KMS-11 (cell line): ENCODE measurements around the gene SLC30A10.
A peak's percentile ranks its signal among the peaks of the same experiment; 100 is the strongest.
"Not testable (repeated sequence)": the region's sequence is repeated elsewhere in the genome, so short reads cannot be mapped to it uniquely, and the experiment has no call there.

ENCODE experiments used
- H2AFZ ChIP-seq: fragments of 200-600 bp; sonication (generic); 2 replicates; pipeline ENCODE4 v1.6.1; 2016; ENCODE audit warnings: antibody characterized with exemption, mixed run types, low read depth
- H3K27ac ChIP-seq: fragments of 200-600 bp; sonication (generic); 2 replicates; pipeline ENCODE4 v1.6.1; 2016; ENCODE audit warnings: mild to moderate bottlenecking, mixed run types
- H3K27me3 ChIP-seq: fragments of 200-600 bp; sonication (generic); 2 replicates; pipeline ENCODE4 v1.6.1; 2017; ENCODE audit warnings: mild to moderate bottlenecking, low read depth, mixed run types, moderate library complexity; ENCODE audit not compliant: insufficient read depth
- H3K36me3 ChIP-seq: fragments of 200-600 bp; sonication (generic); 2 replicates; pipeline ENCODE4 v1.6.1; 2017; ENCODE audit warnings: mild to moderate bottlenecking, mixed run types; ENCODE audit not compliant: insufficient read depth
- H3K4me1 ChIP-seq: fragments of 200-600 bp; sonication (generic); 2 replicates; pipeline ENCODE4 v1.6.1; 2016; ENCODE audit warnings: mild to moderate bottlenecking, low read depth, mixed run types; ENCODE audit not compliant: poor library complexity, severe bottlenecking
- H3K4me2 ChIP-seq: fragments of 200-600 bp; sonication (generic); 2 replicates; pipeline ENCODE4 v1.7.0; 2016; ENCODE audit warnings: mild to moderate bottlenecking, mixed run types
- H3K4me3 ChIP-seq: fragments of 200-600 bp; sonication (generic); IDR thresholded peaks from 2 replicates; pipeline ENCODE4 v1.6.1; 2017; ENCODE audit warnings: low read depth, low read length, mixed read lengths; ENCODE audit not compliant: insufficient read depth
- H3K79me2 ChIP-seq: fragments of 200-600 bp; sonication (generic); 2 replicates; pipeline ENCODE4 v1.6.1; 2016; ENCODE audit warnings: low read depth, mixed run types; ENCODE audit not compliant: insufficient read depth
- H3K9ac ChIP-seq: fragments of 200-600 bp; sonication (generic); 2 replicates; pipeline ENCODE4 v1.6.1; 2016; ENCODE audit warnings: mild to moderate bottlenecking, mixed run types
- H4K20me1 ChIP-seq: fragments of 200-600 bp; sonication (generic); 2 replicates; pipeline ENCODE4 v1.6.1; 2016; ENCODE audit warnings: mild to moderate bottlenecking, mixed run types; ENCODE audit not compliant: insufficient read depth
- CTCF ChIP-seq: fragments of 200-600 bp; sonication (generic); conservative IDR thresholded peaks from 2 replicates; pipeline ENCODE4 v1.6.1; 2017; ENCODE audit warnings: low read depth, mild to moderate bottlenecking, antibody characterized with exemption, low read length, moderate library complexity, mixed read lengths

SLC30A10 gene

GRCh38 chr1:219898375-219898774 lies 30.0 kb downstream of the SLC30A10 start:
- no peak overlapping the region for H3K9ac ChIP-seq
- no peak for TF ChIP-seq CTCF
- H3K36me3 ChIP-seq: no peaks in the 10 kb centered on the region
- H3K27me3 ChIP-seq: no peaks in the 10 kb centered on the region
- H4K20me1 ChIP-seq: no peaks in the 10 kb centered on the region
- H3K4me2 ChIP-seq: no peak overlapping the region
- H2AFZ ChIP-seq: 0 out of 2 replicates have a peak overlapping the region, but pooled peaks have one; percentile 16
- H3K4me1 ChIP-seq: no peaks in the 10 kb centered on the region
- no peak overlapping the region for H3K4me3 ChIP-seq
- no peaks in the 10 kb centered on the region for H3K79me2 ChIP-seq
- no peak overlapping the region for H3K27ac ChIP-seq

DNA sequence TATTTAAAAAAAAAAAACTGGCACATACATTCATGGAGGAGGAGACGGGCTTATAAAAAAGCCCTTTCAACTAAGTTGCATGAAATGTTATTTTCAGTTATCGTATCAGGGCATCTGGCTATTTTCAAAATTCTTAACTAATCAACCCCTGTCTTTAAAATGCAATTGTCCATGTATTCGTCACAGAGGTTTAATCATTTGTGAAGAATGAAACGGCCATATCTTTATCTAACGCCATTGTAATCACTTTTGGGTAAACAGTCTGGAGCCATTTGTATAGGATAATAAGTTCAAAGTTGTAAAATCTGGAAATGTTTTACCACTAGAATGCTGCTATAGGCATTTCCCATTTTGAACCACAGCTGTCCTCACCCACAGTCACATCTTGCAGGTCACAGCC lies 30.4 kb downstream of the SLC30A10 start:
- no peak overlapping the region for H3K27ac ChIP-seq
- no peaks in the 10 kb centered on the region for H3K79me2 ChIP-seq
- no peak overlapping the region for H3K4me2 ChIP-seq
- H3K27me3 ChIP-seq: no peaks in the 10 kb centered on the region
- no peaks in the 10 kb centered on the region for H3K36me3 ChIP-seq
- no peak overlapping the region for H2AFZ ChIP-seq
- H3K9ac ChIP-seq: no peak overlapping the region
- no peaks in the 10 kb centered on the region for H3K4me1 ChIP-seq
- no peak overlapping the region for H3K4me3 ChIP-seq
- no peak for TF ChIP-seq CTCF
- no peaks in the 10 kb centered on the region for H4K20me1 ChIP-seq

GRCh38 chr1:219892271-219892670 lies 36.1 kb downstream of the SLC30A10 start:
- not testable (repeated sequence) for H3K4me2 ChIP-seq, H3K4me1 ChIP-seq, H3K4me3 ChIP-seq, H3K79me2 ChIP-seq, H3K36me3 ChIP-seq, H3K27ac ChIP-seq, H3K9ac ChIP-seq, H2AFZ ChIP-seq, H4K20me1 ChIP-seq, H3K27me3 ChIP-seq

- not testable (repeated sequence) for H3K36me3 ChIP-seq, H3K4me3 ChIP-seq, H4K20me1 ChIP-seq, H2AFZ ChIP-seq, H3K4me1 ChIP-seq, H3K4me2 ChIP-seq, H3K27ac ChIP-seq, H3K79me2 ChIP-seq, H3K9ac ChIP-seq, H3K27me3 ChIP-seq
Observed at GRCh38 chr1:219891846-219892245, 36.5 kb downstream of the SLC30A10 start.

DNA sequence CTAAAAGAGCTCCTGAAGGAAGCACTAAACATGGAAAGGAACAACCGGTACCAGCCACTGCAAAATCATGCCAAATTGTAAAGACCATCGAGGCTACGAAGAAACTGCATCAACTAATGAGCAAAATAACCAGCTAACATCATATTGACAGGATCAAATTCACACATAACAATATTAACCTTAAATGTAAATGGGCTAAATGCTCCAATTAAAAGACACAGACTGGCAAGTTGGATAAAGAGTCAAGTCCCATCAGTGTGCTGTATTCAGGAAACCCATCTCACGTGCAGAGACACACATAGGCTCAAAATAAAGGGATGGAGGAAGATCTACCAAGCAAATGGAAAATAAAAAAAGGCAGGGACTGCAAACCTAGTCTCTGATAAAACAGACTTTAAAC lies 39.7 kb downstream of the SLC30A10 start:
- not testable (repeated sequence) for H3K27me3 ChIP-seq, H3K36me3 ChIP-seq

GRCh38 chr1:219885680-219886079 lies 42.7 kb downstream of the SLC30A10 start:
- Histone ChIP-seq H3K27me3 (no peaks in the 10 kb centered on the region), H3K79me2 (no peaks in the 10 kb centered on the region), H3K9ac (no peak overlapping the region), H2AFZ (no peak overlapping the region), H4K20me1 (no peaks in the 10 kb centered on the region), H3K4me3 (no peak overlapping the region), H3K27ac (no peak overlapping the region), H3K4me2 (no peak overlapping the region), H3K36me3 (no peaks in the 10 kb centered on the region), H3K4me1 (no peaks in the 10 kb centered on the region)
- no peak for TF ChIP-seq CTCF

More for the DNA sequence above, 39.7 kb downstream of the SLC30A10 start:
- not testable (repeated sequence) for H3K4me3 ChIP-seq, H3K4me1 ChIP-seq, H3K79me2 ChIP-seq, H3K4me2 ChIP-seq, H3K9ac ChIP-seq, H3K27ac ChIP-seq, H4K20me1 ChIP-seq, H2AFZ ChIP-seq
